Measurements from ENCODE around the gene ZNF740.

- TF ChIP-seq CTCF (IDR thresholded peaks at IDR 0.05; ENCODE audit: low read length) = no peak
- TF ChIP-seq EZH2 (IDR thresholded peaks at IDR 0.05; ENCODE audit: borderline replicate concordance, low read length) = no peak
These were observed 19.6 kb downstream of the ZNF740 start for GRCh38 chr12:53200107-53200457.
